ENCODE results near the gene AEBP2.

- TF ChIP-seq POLR2A (IDR thresholded peaks at IDR 0.05; ENCODE audit: low read length) = no peak
- TF ChIP-seq GATA1 (IDR thresholded peaks at IDR 0.05; ENCODE audit: low read depth, low read length) = no peak
Observed at GRCh38 chr12:19419086-19419485, 20.2 kb upstream of the AEBP2 start.
